Osteocyte (in vitro differentiated cells): ENCODE measurements around the gene DYNC1I1. TPM values are rescaled to one million over a fixed set of nuclear protein-coding genes. Genes with fewer than 3 reads are reported as not detected.
"Not testable (repeated sequence)": the region's sequence is repeated elsewhere in the genome, so short reads cannot be mapped to it uniquely, and the experiment has no call there.

ENCODE experiments used
- DNase-seq: peaks from one replicate; pipeline ENCODE4 v3.0.0; 2021; ENCODE audit warnings: mixed read lengths; ENCODE audit not compliant: unreplicated experiment; ENCODE audit errors: extremely low spot score
- H3K27ac Mint-ChIP-seq: one replicate; pipeline ENCODE4 v1.8.0; 2021; ENCODE audit warnings: mild to moderate bottlenecking, mixed read lengths; ENCODE audit not compliant: unreplicated experiment
- H3K27me3 Mint-ChIP-seq: one replicate; pipeline ENCODE4 v1.8.0; 2021; ENCODE audit warnings: mixed read lengths; ENCODE audit not compliant: unreplicated experiment
- H3K36me3 Mint-ChIP-seq: one replicate; pipeline ENCODE4 v1.8.0; 2021; ENCODE audit warnings: mixed read lengths; ENCODE audit not compliant: unreplicated experiment
- H3K4me1 Mint-ChIP-seq: one replicate; pipeline ENCODE4 v1.8.0; 2021; ENCODE audit warnings: mixed read lengths; ENCODE audit not compliant: unreplicated experiment
- H3K4me3 Mint-ChIP-seq: one replicate; pipeline ENCODE4 v1.8.0; 2021; ENCODE audit warnings: mild to moderate bottlenecking, moderate library complexity, mixed read lengths; ENCODE audit not compliant: unreplicated experiment
- H3K9me3 Mint-ChIP-seq: one replicate; pipeline ENCODE4 v1.8.0; 2021; ENCODE audit warnings: mixed read lengths; ENCODE audit not compliant: unreplicated experiment
- total RNA-seq: library from RNA; stranded (reverse); gene quantifications from 2 replicates; pipeline ENCODE4 v1.2.1, GENCODE V29; 2021
- TF ChIP-seq, protein P1 (sequence below): fragments of 200-600 bp; sonication (generic); IDR thresholded peaks from 2 replicates; pipeline ENCODE4 v1.5.0; 2021; ENCODE audit warnings: antibody characterized with exemption, mild to moderate bottlenecking, moderate library complexity

Gene DYNC1I1
- total RNA-seq, 1 donor from 2014 or later: 43.3 TPM

DNA sequence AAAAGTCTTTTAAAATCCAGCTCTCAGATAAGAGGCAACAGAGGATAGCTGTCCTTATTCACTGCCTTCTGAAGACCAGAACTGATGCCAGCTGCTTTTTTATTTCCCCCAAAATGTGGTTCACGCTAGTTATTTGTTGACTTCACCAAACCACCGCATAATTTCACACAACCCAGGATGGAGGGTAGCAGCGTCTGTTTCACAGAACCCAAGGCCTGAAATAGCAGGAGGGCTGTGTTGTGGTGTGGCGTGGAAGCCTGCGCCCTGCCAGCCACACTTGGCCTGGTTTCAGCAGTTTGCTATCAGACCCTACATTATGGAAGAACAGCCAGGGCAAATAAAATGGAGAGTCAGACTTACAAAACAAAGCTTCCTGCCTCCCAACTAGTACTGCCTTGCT is 155.4 kb downstream of the DYNC1I1 start:
- Mint-ChIP-seq H3K36me3 (peaks cover 3% of the 10 kb centered on the region), H3K9me3 (no peaks in the 10 kb centered on the region), H3K27me3 (no peaks in the 10 kb centered on the region), H3K27ac (no peak overlapping the region), H3K4me3 (no peak overlapping the region), H3K4me1 (no peaks in the 10 kb centered on the region)
- TF ChIP-seq, protein P1, sequence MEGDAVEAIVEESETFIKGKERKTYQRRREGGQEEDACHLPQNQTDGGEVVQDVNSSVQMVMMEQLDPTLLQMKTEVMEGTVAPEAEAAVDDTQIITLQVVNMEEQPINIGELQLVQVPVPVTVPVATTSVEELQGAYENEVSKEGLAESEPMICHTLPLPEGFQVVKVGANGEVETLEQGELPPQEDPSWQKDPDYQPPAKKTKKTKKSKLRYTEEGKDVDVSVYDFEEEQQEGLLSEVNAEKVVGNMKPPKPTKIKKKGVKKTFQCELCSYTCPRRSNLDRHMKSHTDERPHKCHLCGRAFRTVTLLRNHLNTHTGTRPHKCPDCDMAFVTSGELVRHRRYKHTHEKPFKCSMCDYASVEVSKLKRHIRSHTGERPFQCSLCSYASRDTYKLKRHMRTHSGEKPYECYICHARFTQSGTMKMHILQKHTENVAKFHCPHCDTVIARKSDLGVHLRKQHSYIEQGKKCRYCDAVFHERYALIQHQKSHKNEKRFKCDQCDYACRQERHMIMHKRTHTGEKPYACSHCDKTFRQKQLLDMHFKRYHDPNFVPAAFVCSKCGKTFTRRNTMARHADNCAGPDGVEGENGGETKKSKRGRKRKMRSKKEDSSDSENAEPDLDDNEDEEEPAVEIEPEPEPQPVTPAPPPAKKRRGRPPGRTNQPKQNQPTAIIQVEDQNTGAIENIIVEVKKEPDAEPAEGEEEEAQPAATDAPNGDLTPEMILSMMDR: no peak
- DNase-seq: no peak

DNA sequence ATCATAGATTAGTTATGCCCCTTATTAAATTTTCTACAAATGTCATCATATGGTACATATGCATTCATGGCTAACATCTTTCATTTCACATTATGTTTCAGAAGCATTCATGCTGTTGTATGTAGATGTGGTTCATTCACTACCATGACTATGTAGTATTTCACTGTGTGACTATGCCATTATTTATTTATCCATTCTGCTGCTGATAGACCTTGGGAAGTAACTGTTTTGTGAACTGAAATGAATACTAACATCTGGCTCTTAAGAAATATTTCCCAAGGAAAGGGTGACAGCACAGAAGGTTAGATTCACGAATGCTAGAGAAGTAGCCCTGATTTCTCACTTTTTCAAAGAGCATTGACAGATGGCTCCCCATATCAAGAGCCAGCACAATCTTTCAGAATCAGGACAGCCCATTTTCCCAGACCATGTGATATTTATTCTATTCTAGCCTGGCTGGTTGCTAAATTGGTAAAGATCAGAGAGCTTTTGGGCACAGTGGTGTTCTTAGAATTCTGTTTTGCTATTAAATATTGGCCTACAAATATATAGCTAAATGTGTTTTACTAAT is 157.4 kb downstream of the DYNC1I1 start:
- no peaks in the 10 kb centered on the region for H3K4me1 Mint-ChIP-seq
- H3K36me3 Mint-ChIP-seq: peaks cover 3% of the 10 kb centered on the region
- H3K27me3 Mint-ChIP-seq: no peaks in the 10 kb centered on the region
- no peaks in the 10 kb centered on the region for H3K9me3 Mint-ChIP-seq
- TF ChIP-seq, protein P1: no peak
- DNase-seq: no peak
- H3K27ac Mint-ChIP-seq: no peak overlapping the region
- H3K4me3 Mint-ChIP-seq: no peak overlapping the region

DNA sequence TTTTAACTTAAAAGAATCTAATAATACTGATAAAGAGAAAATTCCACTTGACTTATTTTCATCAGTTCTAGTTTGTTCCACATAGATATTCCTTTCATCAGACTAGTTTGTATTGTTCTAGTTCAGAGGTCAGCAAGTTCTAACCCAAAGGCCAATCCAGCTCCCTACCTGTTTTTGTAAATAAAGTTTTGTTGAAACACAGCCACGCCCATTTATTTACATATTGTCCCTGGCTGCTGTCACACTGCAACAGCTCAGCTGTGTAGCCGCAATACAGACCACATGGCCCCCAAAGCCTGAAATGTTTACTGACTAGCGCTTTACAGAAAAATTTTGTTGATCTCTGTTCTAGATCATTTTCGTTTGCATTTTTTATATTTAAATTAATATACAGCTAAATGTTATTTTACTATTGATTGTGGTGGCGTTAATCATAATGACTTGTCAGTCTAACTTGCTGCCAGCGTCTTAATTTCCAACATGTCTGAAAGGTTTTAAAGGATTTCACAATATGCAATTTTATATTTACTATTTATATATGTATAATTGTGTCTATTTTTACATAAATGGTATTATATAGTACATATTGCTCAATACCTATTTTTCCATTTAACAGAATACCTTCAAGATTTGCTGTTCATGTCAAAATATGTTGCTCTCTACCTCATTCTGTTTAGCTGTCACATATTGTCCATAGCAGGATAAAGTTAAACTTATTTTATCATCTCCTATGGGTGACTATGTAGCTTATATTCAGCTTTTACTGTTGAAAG is 159.3 kb downstream of the DYNC1I1 start:
- Mint-ChIP-seq H3K27me3 (no peaks in the 10 kb centered on the region), H3K9me3 (no peaks in the 10 kb centered on the region), H3K4me1 (no peaks in the 10 kb centered on the region), H3K27ac (no peak overlapping the region), H3K36me3 (peaks cover 5% of the 10 kb centered on the region), H3K4me3 (no peak overlapping the region)
- TF ChIP-seq, protein P1: no peak
- DNase-seq: no peak

DNA sequence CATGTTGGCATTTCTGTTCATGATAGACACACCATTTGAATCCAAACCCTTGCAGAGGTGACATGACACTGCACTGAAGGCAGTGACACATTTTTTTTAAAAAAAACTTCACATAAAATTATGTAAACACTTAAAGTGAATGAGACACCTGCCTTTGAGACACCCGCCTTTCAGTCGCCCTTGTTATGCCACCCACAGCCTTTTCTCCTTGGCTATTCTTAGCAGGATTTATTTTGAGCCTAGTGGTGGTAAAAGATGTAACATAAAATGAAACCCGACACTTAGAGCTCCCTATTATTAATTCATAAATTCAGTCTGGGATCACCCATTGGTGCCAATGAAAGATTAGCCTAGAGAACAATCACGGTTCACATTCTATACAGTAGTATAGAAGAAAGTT is 161.3 kb downstream of the DYNC1I1 start:
- Mint-ChIP-seq H3K36me3 (peaks cover 8% of the 10 kb centered on the region), H3K27me3 (no peaks in the 10 kb centered on the region), H3K4me3 (no peak overlapping the region), H3K9me3 (no peaks in the 10 kb centered on the region), H3K27ac (no peak overlapping the region), H3K4me1 (no peaks in the 10 kb centered on the region)
- DNase-seq: no peak
- TF ChIP-seq, protein P1: no peak

DNA sequence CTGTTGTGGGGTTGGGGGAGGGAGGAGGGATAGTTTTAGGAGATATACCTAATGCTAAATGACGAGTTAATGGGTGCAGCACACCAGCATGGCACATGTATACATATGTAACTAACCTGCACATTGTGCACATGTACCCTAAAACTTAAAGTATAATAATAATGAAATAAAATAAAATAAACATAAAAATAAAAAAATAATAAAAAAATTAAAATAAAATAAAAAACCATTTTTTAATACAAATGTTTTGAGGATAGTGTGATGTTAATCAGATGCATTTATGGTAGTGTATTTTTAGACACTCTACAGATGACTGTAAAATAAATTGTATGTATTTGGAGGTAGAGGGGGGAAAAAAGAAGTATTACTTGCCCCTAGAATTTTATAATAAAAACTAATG is 172.5 kb downstream of the DYNC1I1 start:
- not testable (repeated sequence) for H3K4me3 Mint-ChIP-seq, H3K9me3 Mint-ChIP-seq, H3K27ac Mint-ChIP-seq, H3K27me3 Mint-ChIP-seq, H3K36me3 Mint-ChIP-seq, DNase-seq, H3K4me1 Mint-ChIP-seq
